Hepatocyte (in vitro differentiated cells): ENCODE results near the gene FLT4.

Source experiments
- CTCF ChIP-seq: fragments of 200-600 bp; sonication (generic); IDR thresholded peaks from 2 replicates; pipeline ENCODE4 v1.5.1; 2016; ENCODE audit warnings: antibody characterized with exemption, mild to moderate bottlenecking; ENCODE audit not compliant: poor library complexity
- EZH2 ChIP-seq: fragments of 200-600 bp; sonication (generic); IDR thresholded peaks from 2 replicates; pipeline ENCODE4 v1.6.1; 2016; ENCODE audit warnings: antibody characterized with exemption, mild to moderate bottlenecking, borderline replicate concordance
- EZH2phosphoT487 ChIP-seq: fragments of 200-600 bp; sonication (generic); IDR thresholded peaks from one replicate; pipeline ENCODE4 v1.6.1; 2018; ENCODE audit warnings: antibody characterized with exemption, mild to moderate bottlenecking, low read depth, moderate library complexity; ENCODE audit not compliant: unreplicated experiment, severe bottlenecking

DNA sequence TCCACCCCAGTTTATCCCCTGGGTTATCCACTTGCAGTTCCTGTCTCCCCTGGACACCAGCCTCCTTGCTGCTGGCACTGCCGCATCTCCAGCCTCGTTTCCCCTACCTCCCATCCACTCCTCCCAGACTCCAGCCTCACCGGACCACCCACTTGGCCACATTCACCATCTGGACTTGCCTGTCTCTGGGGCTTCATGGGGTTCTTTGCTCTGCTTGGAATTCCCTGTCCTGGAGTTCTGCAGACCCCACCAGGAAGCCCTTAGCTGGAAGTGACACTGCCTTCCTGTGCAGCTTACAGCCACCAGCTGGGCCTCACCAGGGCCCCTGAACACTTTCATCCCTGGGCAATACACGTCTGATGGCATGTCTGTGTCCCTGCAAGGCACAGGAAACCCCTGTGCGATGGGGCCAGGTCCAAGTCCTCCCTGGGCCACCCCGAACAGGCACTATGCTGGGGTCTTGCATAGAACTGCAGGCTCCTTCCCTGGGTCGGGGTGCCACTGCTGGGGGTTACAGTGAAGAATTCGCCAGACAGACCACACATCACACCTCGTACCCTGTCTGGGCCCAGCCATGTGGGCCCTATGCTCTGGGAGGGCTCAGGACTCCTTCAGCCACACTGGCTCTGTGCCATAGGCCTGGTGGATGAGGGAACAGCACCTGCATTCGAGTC is 3.0 kb downstream of the FLT4 start:
- TF ChIP-seq CTCF (no peak), EZH2 (no peak), EZH2phosphoT487 (no peak)
